Measurements from ENCODE around the gene ZFYVE28.

The ZFYVE28 gene

GRCh38 chr4:2248821-2249261 lies 169.6 kb downstream of the ZFYVE28 start:
- Histone ChIP-seq H3K9ac (ENCODE audit: low read length) (no peak overlapping the region), H3K4me3 (ENCODE audit: low read length) (no peak overlapping the region), H3K4me1 (ENCODE audit: control insufficient read depth, insufficient read depth, low read length) (peaks cover 3% of the 10 kb centered on the region), H3K36me3 (ENCODE audit: control insufficient read depth, insufficient read depth, low read length) (peaks cover 4% of the 10 kb centered on the region), H3K9me3 (ENCODE audit: control insufficient read depth, low read length) (no peaks in the 10 kb centered on the region), H3K27me3 (ENCODE audit: control insufficient read depth, insufficient read depth, low read length) (no peaks in the 10 kb centered on the region)

- H3K4me3 ChIP-seq (ENCODE audit: low read length) = no peak overlapping the region
- no peak overlapping the region for H3K9ac ChIP-seq (ENCODE audit: low read length)
- peaks cover 4% of the 10 kb centered on the region for H3K36me3 ChIP-seq (ENCODE audit: control insufficient read depth, insufficient read depth, low read length)
- H3K27me3 ChIP-seq (ENCODE audit: control insufficient read depth, insufficient read depth, low read length) = no peaks in the 10 kb centered on the region
- no peaks in the 10 kb centered on the region for H3K9me3 ChIP-seq (ENCODE audit: control insufficient read depth, low read length)
- H3K4me1 ChIP-seq (ENCODE audit: control insufficient read depth, insufficient read depth, low read length) = peaks cover 7% of the 10 kb centered on the region
Measured at GRCh38 chr4:2248044-2248780, 170.2 kb downstream of the ZFYVE28 start.

- peaks cover 7% of the 10 kb centered on the region for H3K4me1 ChIP-seq (ENCODE audit: control insufficient read depth, insufficient read depth, low read length)
- no peak overlapping the region for H3K4me3 ChIP-seq (ENCODE audit: low read length)
- peaks cover 4% of the 10 kb centered on the region for H3K36me3 ChIP-seq (ENCODE audit: control insufficient read depth, insufficient read depth, low read length)
Measured at GRCh38 chr4:2247128-2248043, 171.1 kb downstream of the ZFYVE28 start.

GRCh38 chr4:2246384-2247127 lies 171.9 kb downstream of the ZFYVE28 start:
- no peaks in the 10 kb centered on the region for H3K9me3 ChIP-seq (ENCODE audit: control insufficient read depth, low read length)
- no peak overlapping the region for H3K4me3 ChIP-seq (ENCODE audit: low read length)
- no peaks in the 10 kb centered on the region for H3K27me3 ChIP-seq (ENCODE audit: control insufficient read depth, insufficient read depth, low read length)
- no peak overlapping the region for H3K9ac ChIP-seq (ENCODE audit: low read length)
- H3K36me3 ChIP-seq (ENCODE audit: control insufficient read depth, insufficient read depth, low read length) = peaks cover 4% of the 10 kb centered on the region
- peaks cover 7% of the 10 kb centered on the region for H3K4me1 ChIP-seq (ENCODE audit: control insufficient read depth, insufficient read depth, low read length)

More at GRCh38 chr4:2247128-2248043, 171.1 kb downstream of the ZFYVE28 start:
- H3K9me3 ChIP-seq (ENCODE audit: control insufficient read depth, low read length) = no peaks in the 10 kb centered on the region
- H3K27me3 ChIP-seq (ENCODE audit: control insufficient read depth, insufficient read depth, low read length) = no peaks in the 10 kb centered on the region
- no peak overlapping the region for H3K9ac ChIP-seq (ENCODE audit: low read length)

GRCh38 chr4:2245787-2246275 lies 172.6 kb downstream of the ZFYVE28 start:
- no peak overlapping the region for H3K9ac ChIP-seq (ENCODE audit: low read length)
- no peaks in the 10 kb centered on the region for H3K27me3 ChIP-seq (ENCODE audit: control insufficient read depth, insufficient read depth, low read length)
- H3K9me3 ChIP-seq (ENCODE audit: control insufficient read depth, low read length) = no peaks in the 10 kb centered on the region
- H3K36me3 ChIP-seq (ENCODE audit: control insufficient read depth, insufficient read depth, low read length) = peaks cover 4% of the 10 kb centered on the region
- H3K4me1 ChIP-seq (ENCODE audit: control insufficient read depth, insufficient read depth, low read length) = peaks cover 7% of the 10 kb centered on the region
- no peak overlapping the region for H3K4me3 ChIP-seq (ENCODE audit: low read length)

- Histone ChIP-seq H3K4me3 (ENCODE audit: low read length) (no peak overlapping the region), H3K9ac (ENCODE audit: low read length) (no peak overlapping the region), H3K27me3 (ENCODE audit: control insufficient read depth, insufficient read depth, low read length) (no peaks in the 10 kb centered on the region), H3K4me1 (ENCODE audit: control insufficient read depth, insufficient read depth, low read length) (peaks cover 7% of the 10 kb centered on the region), H3K9me3 (ENCODE audit: control insufficient read depth, low read length) (no peaks in the 10 kb centered on the region), H3K36me3 (ENCODE audit: control insufficient read depth, insufficient read depth, low read length) (peaks cover 3% of the 10 kb centered on the region)
Measured at GRCh38 chr4:2245057-2245786, 173.2 kb downstream of the ZFYVE28 start.

- Histone ChIP-seq H3K9ac (ENCODE audit: low read length) (no peak overlapping the region), H3K4me1 (ENCODE audit: control insufficient read depth, insufficient read depth, low read length) (peaks cover 7% of the 10 kb centered on the region), H3K36me3 (ENCODE audit: control insufficient read depth, insufficient read depth, low read length) (no peaks in the 10 kb centered on the region), H3K27me3 (ENCODE audit: control insufficient read depth, insufficient read depth, low read length) (no peaks in the 10 kb centered on the region), H3K4me3 (ENCODE audit: low read length) (no peak overlapping the region), H3K9me3 (ENCODE audit: control insufficient read depth, low read length) (no peaks in the 10 kb centered on the region)
Measured at GRCh38 chr4:2243681-2244380, 174.6 kb downstream of the ZFYVE28 start.

GRCh38 chr4:2241410-2242353 lies 176.8 kb downstream of the ZFYVE28 start, which contains the start of the genes HAUS3 and POLN:
Gene HAUS3, minus strand, starts transcription at chr4:2242121. Its CDS starts 1,175 bp downstream, at chr4:2240946.
Gene POLN, minus strand, starts transcription at chr4:2242121. Its CDS starts 12,890 bp downstream, at chr4:2229231.
- H3K9me3 ChIP-seq (ENCODE audit: control insufficient read depth, low read length) = no peaks in the 10 kb centered on the region
- peak within 1 kb of the TSS; percentile 77 for H3K9ac ChIP-seq (ENCODE audit: low read length)
- H3K4me1 ChIP-seq (ENCODE audit: control insufficient read depth, insufficient read depth, low read length) = peaks cover 7% of the 10 kb centered on the region
- H3K36me3 ChIP-seq (ENCODE audit: control insufficient read depth, insufficient read depth, low read length) = no peaks in the 10 kb centered on the region
- H3K4me3 ChIP-seq (ENCODE audit: low read length) = peak within 1 kb of the TSS; percentile 74
- no peaks in the 10 kb centered on the region for H3K27me3 ChIP-seq (ENCODE audit: control insufficient read depth, insufficient read depth, low read length)

- peaks cover 7% of the 10 kb centered on the region for H3K4me1 ChIP-seq (ENCODE audit: control insufficient read depth, insufficient read depth, low read length)
- H3K36me3 ChIP-seq (ENCODE audit: control insufficient read depth, insufficient read depth, low read length) = no peaks in the 10 kb centered on the region
- H3K9ac ChIP-seq (ENCODE audit: low read length) = peak overlapping the region; percentile 77
Measured at GRCh38 chr4:2241003-2241402, 177.4 kb downstream of the ZFYVE28 start.

More at GRCh38 chr4:2241003-2241402, 177.4 kb downstream of the ZFYVE28 start:
- H3K9me3 ChIP-seq (ENCODE audit: control insufficient read depth, low read length) = no peaks in the 10 kb centered on the region
- H3K4me3 ChIP-seq (ENCODE audit: low read length) = peak overlapping the region; percentile 74
- H3K27me3 ChIP-seq (ENCODE audit: control insufficient read depth, insufficient read depth, low read length) = no peaks in the 10 kb centered on the region

Data from mucosa of stomach (tissue), 1 donor.